Astrocyte (in vitro differentiated cells and primary cell): Measurements from ENCODE around the gene MEGF6.

Experiments used
- EZH2 ChIP-seq: IDR thresholded peaks from 2 replicates; pipeline ENCODE4 v1.6.1; 2012; ENCODE audit warnings: mild to moderate bottlenecking, low read length, inconsistent platforms; ENCODE audit not compliant: insufficient read depth
- TF ChIP-seq, protein P1 (sequence below): IDR thresholded peaks from 2 replicates; pipeline ENCODE4 v1.5.1; 2011; ENCODE audit warnings: low read depth, mild to moderate bottlenecking, inconsistent platforms, low read length, moderate library complexity; ENCODE audit not compliant: insufficient read depth

DNA sequence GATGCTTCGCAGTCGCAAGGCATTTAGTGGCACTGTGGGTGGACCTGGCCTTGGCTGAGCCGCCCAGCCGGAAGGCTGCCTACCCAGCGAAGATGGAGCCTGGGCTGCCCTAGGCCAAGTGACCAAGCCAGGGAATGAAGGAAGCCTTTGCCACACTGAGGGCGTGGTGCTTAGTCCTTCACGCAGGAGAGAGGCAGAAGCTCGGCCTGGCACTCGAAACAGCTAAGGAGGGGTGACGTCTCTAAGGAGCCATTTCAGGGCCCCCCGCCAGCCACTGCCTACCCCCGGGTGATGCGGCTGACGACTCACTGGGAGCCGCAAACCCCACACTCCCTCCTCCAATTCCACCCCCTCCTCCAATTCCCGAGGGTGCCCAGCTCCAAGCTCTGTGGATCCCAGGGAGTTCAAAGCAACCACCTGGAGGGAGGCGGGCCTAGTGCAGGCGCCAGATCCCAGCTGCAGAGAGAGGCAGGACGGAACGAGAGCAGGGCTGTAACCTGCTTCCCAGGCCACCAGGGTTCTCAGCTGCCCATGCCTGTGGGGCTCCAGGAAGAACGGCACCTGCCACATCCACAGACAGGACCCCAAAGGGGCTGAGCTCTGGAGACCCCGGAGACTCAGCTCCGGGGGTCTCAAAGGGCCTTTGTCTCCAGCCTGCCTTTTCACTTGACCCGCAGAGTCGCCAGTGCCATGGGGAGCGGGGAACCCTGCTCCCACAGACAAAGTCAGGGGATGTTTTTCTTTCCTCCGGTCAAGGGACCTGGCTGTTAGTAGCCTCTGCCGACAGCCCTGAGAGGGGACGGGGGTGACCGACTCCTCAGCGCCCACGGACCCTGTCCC is 81.0 kb downstream of the MEGF6 start:
- TF ChIP-seq, protein P1, sequence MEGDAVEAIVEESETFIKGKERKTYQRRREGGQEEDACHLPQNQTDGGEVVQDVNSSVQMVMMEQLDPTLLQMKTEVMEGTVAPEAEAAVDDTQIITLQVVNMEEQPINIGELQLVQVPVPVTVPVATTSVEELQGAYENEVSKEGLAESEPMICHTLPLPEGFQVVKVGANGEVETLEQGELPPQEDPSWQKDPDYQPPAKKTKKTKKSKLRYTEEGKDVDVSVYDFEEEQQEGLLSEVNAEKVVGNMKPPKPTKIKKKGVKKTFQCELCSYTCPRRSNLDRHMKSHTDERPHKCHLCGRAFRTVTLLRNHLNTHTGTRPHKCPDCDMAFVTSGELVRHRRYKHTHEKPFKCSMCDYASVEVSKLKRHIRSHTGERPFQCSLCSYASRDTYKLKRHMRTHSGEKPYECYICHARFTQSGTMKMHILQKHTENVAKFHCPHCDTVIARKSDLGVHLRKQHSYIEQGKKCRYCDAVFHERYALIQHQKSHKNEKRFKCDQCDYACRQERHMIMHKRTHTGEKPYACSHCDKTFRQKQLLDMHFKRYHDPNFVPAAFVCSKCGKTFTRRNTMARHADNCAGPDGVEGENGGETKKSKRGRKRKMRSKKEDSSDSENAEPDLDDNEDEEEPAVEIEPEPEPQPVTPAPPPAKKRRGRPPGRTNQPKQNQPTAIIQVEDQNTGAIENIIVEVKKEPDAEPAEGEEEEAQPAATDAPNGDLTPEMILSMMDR = no peak
- TF ChIP-seq EZH2 = no peak
